Nucleus accumbens (tissue), 56 donors: Measurements from ENCODE around the gene ALKBH7.
"Not testable (repeated sequence)": the region's sequence is repeated elsewhere in the genome, so short reads cannot be mapped to it uniquely, and the experiment has no call there.

Source experiments
- DNase-seq, 56 donors: peaks; one replicate each; lab custom pipeline; 2025; lab: John Stamatoyannopoulos, UW

Gene ALKBH7, protein sequence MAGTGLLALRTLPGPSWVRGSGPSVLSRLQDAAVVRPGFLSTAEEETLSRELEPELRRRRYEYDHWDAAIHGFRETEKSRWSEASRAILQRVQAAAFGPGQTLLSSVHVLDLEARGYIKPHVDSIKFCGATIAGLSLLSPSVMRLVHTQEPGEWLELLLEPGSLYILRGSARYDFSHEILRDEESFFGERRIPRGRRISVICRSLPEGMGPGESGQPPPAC

GRCh38 chr19:6372594-6373095, at the start of gene ALKBH7:
TSS of gene ALKBH7 (plus strand) at chr19:6372794. CDS start at chr19:6372821, 27 bp downstream.
- peak; percentile 85 to 100 (median 97) for DNase-seq

DNA sequence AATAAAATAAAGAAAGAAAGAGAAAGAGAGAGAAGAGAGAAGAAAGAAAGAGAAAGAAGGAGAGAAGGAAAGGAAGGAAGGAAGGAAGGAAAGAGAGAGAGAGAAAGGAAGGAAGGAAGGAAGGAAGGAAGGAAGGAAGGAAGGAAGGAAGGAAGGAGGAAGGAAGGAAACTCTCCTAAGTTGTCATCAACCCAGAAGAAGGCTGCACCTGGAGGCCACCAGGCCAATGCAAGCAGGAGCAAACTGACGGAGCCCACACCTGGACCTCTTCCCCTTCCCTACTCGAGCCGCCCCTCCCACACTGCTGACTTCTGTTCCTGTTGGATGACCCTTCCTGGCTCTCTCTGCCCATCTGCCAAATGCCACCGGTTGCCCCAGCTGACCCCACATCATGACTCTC, 47.8 kb upstream of the ALKBH7 start:
- no peak for DNase-seq

DNA sequence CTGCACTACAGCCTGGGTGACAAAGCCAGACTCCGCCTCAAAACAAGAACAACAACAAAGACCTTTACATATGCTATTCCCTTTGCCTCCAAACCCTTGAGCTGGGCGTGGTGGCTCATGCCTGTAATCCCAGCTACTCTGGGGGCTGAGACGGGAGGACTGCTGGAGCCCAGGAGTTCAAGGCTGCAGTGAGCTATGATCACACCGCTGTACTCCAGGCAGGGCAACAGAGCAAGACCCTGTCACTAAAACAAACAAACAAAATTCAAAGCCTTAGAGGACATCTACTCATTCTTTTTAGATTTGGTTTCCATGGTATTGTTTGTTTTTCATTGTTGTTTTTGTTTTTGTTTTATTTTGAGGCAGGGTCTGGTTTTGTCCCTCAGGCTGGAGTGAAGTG, 47.0 kb upstream of the ALKBH7 start:
- DNase-seq, result no peak

- no peak for DNase-seq
These were observed 45.8 kb upstream of the ALKBH7 start for GRCh38 chr19:6326815-6327214.

DNA sequence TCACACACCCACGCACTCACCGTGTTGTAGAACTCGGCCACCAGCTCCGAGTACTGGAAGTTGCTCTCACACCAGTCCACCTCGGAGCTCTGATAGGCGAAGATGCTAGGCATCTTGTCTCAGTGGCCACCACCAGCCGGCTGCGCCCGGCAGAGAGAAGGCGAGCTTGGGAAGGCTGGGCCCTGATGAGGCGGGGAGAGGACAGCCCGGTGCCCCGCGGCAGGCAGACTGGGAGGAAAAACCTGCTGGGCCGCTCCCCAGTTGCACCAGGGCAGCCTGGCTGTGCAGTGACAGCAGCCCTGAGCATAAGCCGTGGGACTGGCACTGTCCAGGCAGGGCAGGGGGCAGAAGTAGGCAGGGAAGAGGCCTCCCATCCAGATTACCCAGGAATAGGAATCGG, 39.2 kb upstream of the ALKBH7 start, which contains the start of gene ACER1:
TSS of gene ACER1 (minus strand) at position 174 of the 400 bp plus-strand sequence. CDS start at position 113, 61 bp downstream.
- DNase-seq, result no peak

DNA sequence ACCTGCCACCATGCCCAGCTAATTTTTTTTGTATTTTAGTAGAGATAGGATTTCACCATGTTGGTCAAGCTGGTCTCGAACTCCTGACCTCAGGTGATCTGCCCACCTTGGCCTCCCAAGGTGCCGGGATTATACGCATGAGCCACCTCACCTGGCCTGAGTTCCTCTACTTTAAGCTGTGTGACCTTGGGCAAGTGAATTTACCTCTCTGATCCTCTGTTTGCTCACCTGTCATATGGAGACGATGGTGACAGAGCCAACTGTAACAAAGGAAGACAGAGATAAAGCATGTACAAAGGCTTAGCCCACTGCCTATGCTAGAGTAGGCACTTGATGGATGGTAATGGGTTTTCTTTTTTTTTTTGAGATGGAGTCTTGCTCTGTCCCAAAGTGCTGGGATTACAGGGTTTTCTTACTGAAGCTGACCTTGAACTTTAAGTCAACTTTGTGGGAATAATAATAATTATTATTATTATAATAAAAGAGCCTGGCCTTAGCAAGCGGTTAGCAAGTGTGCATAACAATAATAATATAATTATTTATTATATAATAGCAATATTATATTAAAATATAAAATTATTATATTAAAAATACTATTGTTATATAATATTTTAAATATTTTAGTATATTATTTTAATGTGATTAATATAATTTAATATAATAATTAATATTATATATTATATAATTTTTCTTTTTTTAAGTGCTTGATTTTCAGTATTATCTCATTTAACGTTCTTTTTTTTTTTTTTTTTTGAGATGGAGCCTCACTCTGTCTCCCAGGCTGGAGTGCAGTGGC, 37.9 kb upstream of the ALKBH7 start:
- no peak for DNase-seq

- no peak for DNase-seq
These were observed 31.9 kb upstream of the ALKBH7 start for GRCh38 chr19:6340493-6341201.

- DNase-seq, result no peak
These were observed 29.1 kb upstream of the ALKBH7 start for GRCh38 chr19:6343462-6343861.

DNA sequence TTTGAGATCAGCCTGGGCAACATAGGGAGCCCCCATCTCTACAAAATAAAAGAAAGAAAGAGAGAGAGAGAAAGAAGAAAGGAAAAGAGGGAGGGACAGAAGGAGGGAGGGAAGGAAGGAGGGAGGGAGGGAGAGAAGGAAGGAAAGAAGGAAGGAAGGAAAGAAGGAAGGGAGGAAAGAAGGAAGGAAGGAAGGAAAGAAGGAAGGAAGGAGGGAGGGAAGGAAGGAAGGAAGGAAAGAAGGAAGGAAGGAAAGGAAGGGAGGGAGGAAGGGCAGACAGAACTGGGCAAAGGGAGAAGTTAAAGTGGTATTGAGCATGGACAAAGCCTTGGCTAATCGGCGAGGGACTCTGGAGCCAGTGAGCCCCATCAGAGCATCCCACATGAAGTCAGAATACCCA, 23.3 kb upstream of the ALKBH7 start:
- not testable (repeated sequence) for DNase-seq

- DNase-seq, result no peak
These were observed 21.9 kb upstream of the ALKBH7 start for GRCh38 chr19:6350688-6351087.

GRCh38 chr19:6352381-6353165, 20.0 kb upstream of the ALKBH7 start:
- no peak for DNase-seq

- DNase-seq, result no peak
These were observed 18.4 kb upstream of the ALKBH7 start for GRCh38 chr19:6354098-6354674.

- DNase-seq, result not testable (repeated sequence)
These were observed 17.1 kb upstream of the ALKBH7 start for GRCh38 chr19:6355321-6356040.

DNA sequence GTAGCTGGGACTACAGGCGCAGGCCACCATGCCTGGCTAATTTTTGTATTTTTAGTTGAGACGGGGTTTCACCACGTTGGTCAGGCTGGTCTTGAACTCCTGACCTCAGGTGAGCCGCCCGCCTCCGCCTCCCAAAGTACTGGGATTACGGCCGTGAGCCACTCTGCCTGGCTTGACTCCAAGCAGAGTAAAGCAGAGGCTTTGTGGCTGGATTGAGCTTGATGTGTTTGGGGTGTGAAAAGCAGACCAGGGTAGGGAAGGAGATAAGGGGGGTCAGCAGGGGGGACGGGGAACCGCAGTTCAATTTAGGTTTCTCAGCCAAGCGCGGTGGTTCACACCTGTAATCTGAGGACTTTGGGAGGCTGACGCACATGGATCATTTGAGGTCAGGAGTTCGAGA, 15.4 kb upstream of the ALKBH7 start:
- DNase-seq, result no peak

DNA sequence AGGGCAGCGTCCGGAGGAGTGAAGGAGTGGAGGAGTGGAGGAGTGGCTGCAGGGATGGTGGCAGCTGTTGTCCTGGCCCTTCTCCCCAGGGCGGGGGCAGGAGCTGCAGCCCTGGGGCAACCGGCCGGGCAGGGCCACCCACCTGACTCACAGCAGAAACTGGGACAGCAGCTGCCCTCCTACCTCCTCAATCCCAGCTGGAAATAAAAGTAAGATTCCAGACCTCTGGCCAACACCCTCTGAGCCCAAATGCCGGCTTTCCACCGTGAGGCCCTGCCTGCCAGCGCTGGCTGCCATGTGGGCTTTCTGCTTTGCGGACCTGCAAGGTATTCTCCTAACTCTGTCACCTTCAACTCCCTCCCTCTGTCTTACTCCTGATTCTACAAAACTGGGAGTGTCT, 14.6 kb upstream of the ALKBH7 start:
- no peak for DNase-seq

GRCh38 chr19:6359568-6360341, 12.8 kb upstream of the ALKBH7 start:
- no peak for DNase-seq

DNA sequence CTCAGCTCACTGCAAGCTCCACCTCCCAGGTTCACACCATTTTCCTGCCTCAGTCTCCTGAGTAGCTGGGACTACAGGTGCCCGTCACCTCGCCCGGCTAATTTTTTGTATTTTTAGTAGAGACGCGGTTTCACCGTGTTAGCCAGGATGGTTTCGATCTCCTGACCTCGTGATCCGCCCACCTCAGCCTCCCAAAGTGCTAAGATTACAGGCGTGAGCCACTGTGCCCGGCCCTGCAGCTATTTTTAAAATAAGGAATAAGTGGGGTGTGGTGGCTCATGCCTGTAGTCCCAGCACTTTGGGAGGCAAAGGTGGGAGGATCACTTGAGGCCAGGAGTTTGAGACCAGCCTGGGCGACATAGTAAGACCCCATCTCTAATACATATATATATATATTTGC, 12.1 kb upstream of the ALKBH7 start:
- DNase-seq, result not testable (repeated sequence)

- not testable (repeated sequence) for DNase-seq
These were observed 11.8 kb upstream of the ALKBH7 start for GRCh38 chr19:6360857-6361216.

GRCh38 chr19:6362027-6362350, 10.6 kb upstream of the ALKBH7 start:
- peak in 3 of 56 donors; percentile 30 to 49 (median 49) for DNase-seq
